Measurements from ENCODE around the gene PLCD3.

DNA sequence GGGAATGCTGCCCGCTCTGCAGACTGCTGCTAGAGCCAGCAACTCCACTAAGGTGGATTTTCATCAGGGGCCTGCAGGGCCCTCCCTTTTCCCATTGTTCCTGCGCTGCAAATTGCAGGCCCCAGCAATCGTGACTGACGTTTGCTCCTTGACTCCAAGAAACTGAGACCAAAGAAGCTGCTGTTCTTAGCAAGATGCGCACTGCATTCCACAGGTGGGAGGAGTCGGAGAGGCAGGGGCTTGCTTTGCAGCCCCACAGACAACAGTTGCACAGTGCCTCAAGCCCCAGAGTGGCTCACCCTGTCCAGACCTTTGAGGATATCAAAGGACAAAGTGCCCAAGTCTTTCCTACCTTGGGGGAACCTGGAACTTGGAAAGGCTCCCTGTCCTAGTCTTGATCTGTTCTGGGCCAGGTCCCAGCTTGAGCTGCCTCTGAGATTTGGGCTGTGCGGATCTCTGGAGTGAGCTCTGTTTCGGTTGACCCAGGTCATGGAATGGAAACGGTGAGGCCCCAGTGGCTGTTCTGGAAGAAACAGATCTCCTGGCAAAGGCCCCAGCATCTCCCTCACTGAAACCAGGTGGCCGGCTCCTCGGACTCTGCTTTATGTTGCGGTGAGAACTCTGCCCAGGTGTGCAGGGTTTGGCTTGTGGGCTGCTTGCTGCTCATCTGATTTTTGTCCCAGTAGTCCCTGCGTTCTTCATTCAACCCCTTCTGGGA is 24.9 kb downstream of the PLCD3 start:
- TF ChIP-seq POLR2AphosphoS5 (IDR thresholded peaks at IDR 0.05; ENCODE audit: low read depth, low read length), result no peak
- no peak for TF ChIP-seq SIN3A (IDR thresholded peaks at IDR 0.05; ENCODE audit: borderline replicate concordance, insufficient read depth, low read length)

Data from PFSK-1 (cell line).